ENCODE measurements around the gene NTN4.
A peak's percentile ranks its signal among the peaks of the same experiment; 100 is the strongest.
"Not testable (repeated sequence)": the region's sequence is repeated elsewhere in the genome, so short reads cannot be mapped to it uniquely, and the experiment has no call there.

NTN4 gene

DNA sequence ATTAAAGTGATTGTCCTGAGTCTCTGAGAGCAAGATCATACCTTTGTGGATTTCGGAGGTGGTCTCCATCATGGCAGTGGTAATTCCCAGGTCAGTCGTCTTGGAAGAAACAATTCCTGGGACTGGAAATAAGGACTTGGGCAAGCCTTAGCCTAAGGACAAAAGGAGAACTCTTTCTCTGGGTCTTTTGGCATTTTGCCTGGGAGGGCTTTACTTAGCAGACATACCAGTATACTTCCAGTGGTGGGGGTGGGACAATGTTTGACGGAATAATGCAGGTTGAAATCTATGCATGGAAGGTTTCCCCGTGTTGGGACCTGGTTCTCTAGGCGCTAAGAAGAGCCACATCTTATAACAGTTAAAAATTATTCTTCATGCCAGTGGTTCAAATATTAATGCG is 168.8 kb downstream of the NTN4 start:
- no peak for DNase-seq

DNA sequence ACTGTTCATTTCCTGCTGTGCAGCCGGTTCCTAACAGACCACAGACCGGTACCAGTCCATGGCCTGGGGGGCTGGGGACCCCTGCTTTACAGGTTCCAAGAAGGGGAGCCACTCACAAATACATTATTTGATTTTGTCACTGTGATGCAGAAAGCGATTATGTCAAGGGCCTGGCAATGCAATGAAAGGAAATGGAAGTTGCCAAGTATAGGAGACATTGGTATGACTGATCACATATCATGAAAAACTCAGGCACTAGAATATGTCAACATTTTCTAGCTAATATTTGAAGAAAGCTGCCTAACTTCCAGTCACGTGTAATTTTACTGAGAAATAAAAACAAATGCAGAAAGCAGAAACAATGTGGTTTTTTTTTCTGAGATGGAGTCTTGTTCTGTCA is 170.4 kb downstream of the NTN4 start:
- DNase-seq, result no peak

- DNase-seq, result not testable (repeated sequence)
These were observed 174.1 kb downstream of the NTN4 start for GRCh38 chr12:95616470-95616869.

GRCh38 chr12:95615749-95616148 is 174.8 kb downstream of the NTN4 start:
- DNase-seq, result peak; percentile 3

- DNase-seq, result no peak
These were observed 176.1 kb downstream of the NTN4 start for GRCh38 chr12:95614390-95614982.

DNA sequence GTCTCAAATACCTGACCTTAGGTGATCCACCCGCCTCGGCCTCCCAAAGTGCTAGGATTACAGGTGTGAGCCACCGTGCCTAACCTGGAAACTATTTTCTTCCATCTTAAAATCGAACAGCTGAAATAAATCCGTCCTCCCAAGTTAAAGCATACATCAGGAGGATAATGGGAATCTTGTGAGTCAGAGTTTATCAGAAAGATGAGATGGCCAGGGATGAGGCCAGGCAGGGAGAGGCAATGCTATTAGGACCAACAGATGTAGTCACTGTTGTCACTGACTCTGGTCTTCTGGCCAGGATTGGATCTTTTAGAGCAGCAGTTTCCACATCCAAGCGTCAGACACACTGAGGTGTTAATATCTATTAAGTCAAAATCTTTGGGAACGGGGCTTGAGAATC is 177.5 kb downstream of the NTN4 start:
- DNase-seq, result no peak

GRCh38 chr12:95611676-95612309 is 178.8 kb downstream of the NTN4 start:
- peak; percentile 1 for DNase-seq

DNA sequence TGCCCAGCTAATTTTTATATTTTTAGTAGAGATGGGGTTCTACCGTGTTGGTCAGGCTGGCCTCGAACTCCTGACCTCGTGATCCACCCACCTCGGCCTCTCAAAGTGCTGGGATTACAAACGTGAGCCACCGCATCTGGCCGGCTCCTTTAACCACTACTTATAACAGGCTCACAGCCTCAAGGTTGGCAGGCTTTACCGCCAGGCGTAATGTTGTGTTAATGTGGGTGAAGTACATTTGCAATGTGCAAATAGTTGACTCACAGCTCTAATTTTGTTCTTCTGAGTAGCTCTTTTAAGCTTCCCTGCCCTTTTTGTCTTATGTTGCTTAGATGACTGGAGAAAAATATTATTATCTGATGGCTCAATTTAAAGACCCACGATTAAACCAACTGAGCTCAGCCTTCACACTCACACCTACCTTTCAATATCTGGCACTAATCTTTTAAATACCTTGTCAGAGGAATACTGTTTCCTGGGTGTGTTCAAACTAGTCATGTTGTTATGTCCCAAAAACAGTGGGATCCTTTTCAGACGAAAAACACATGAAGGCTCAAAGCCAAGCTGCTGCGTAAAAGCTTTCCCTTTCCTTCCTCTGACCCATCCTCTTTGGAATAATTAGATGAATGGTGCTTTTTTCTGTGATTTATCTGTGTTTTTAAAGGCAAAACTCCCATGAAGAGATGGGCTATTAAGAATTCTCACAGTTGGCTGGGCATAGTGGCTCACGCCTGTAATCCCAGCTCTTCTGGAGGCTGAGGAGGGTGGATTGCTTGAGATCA is 182.1 kb downstream of the NTN4 start:
- DNase-seq, result peak; percentile 74
